NT2/D1 (cell line): ENCODE measurements around the gene RBMX2.
A peak's percentile ranks its signal among the peaks of the same experiment; 100 is the strongest.

ENCODE experiments used
- DNase-seq: peaks from one replicate; pipeline ENCODE4 v3.0.0-alpha.2; 2011; ENCODE audit warnings: low read depth, low spot score
- H3K27me3 ChIP-seq: 2 replicates; pipeline ENCODE4 v1.6.0; 2011; ENCODE audit warnings: mild to moderate bottlenecking; ENCODE audit not compliant: insufficient read length, insufficient read depth
- H3K36me3 ChIP-seq: 2 replicates; pipeline ENCODE4 v1.6.1; 2011; ENCODE audit warnings: mild to moderate bottlenecking, low read length, mixed read lengths; ENCODE audit not compliant: insufficient read depth, insufficient read length
- H3K4me1 ChIP-seq: 2 replicates; pipeline ENCODE4 v1.5.1; 2011; ENCODE audit not compliant: insufficient read depth, insufficient read length
- H3K4me3 ChIP-seq: 2 replicates; pipeline ENCODE4 v1.5.1; 2011; ENCODE audit warnings: low read depth; ENCODE audit not compliant: insufficient read length
- H3K9ac ChIP-seq: 2 replicates; pipeline ENCODE4 v1.6.0; 2011; ENCODE audit warnings: low read depth; ENCODE audit not compliant: insufficient read length
- H3K9me3 ChIP-seq: 2 replicates; pipeline ENCODE4 v1.5.1; 2011; ENCODE audit warnings: mild to moderate bottlenecking, low read length; ENCODE audit not compliant: insufficient read depth
- SUZ12 ChIP-seq: IDR thresholded peaks from 2 replicates; pipeline ENCODE4 v1.6.1; 2011; ENCODE audit not compliant: insufficient read length, insufficient read depth; ENCODE audit errors: extremely low read depth
- YY1 ChIP-seq: IDR thresholded peaks from 2 replicates; pipeline ENCODE4 v1.6.1; 2011; ENCODE audit not compliant: insufficient read length, insufficient read depth
- ZNF274 ChIP-seq: IDR thresholded peaks from 2 replicates; pipeline ENCODE4 v1.6.1; 2011; ENCODE audit warnings: mild to moderate bottlenecking, low read depth, low read length

RBMX2 gene

GRCh38 chrX:130393451-130394074, 8.2 kb upstream of the RBMX2 start:
- DNase-seq: peak; percentile 25
- H3K27me3 ChIP-seq: no peaks in the 10 kb centered on the region
- no peaks in the 10 kb centered on the region for H3K9me3 ChIP-seq
- no peaks in the 10 kb centered on the region for H3K4me1 ChIP-seq
- H3K4me3 ChIP-seq: no peak overlapping the region
- H3K36me3 ChIP-seq: no peaks in the 10 kb centered on the region
- no peak for TF ChIP-seq SUZ12
- no peak for TF ChIP-seq YY1
- TF ChIP-seq ZNF274: no peak
- no peak overlapping the region for H3K9ac ChIP-seq

GRCh38 chrX:130395341-130395740, 6.4 kb upstream of the RBMX2 start:
- no peaks in the 10 kb centered on the region for H3K4me1 ChIP-seq
- no peaks in the 10 kb centered on the region for H3K36me3 ChIP-seq
- H3K9ac ChIP-seq: no peak overlapping the region
- no peak overlapping the region for H3K4me3 ChIP-seq
- DNase-seq: no peak
- H3K27me3 ChIP-seq: no peaks in the 10 kb centered on the region
- TF ChIP-seq YY1: no peak
- TF ChIP-seq ZNF274: no peak
- no peak for TF ChIP-seq SUZ12
- H3K9me3 ChIP-seq: no peaks in the 10 kb centered on the region

GRCh38 chrX:130402208-130402684, 459 bp downstream of the RBMX2 start:
- no peaks in the 10 kb centered on the region for H3K9me3 ChIP-seq
- H3K9ac ChIP-seq: peak overlapping the region; percentile 72
- H3K27me3 ChIP-seq: no peaks in the 10 kb centered on the region
- DNase-seq: no peak
- H3K4me3 ChIP-seq: peak overlapping the region; percentile 56
- no peaks in the 10 kb centered on the region for H3K4me1 ChIP-seq
- H3K36me3 ChIP-seq: peaks cover 15% of the 10 kb centered on the region
- TF ChIP-seq ZNF274 (no peak), SUZ12 (no peak)

GRCh38 chrX:130413415-130413814, 11.6 kb downstream of the RBMX2 start:
- no peak for DNase-seq
- Histone ChIP-seq H3K4me1 (no peaks in the 10 kb centered on the region), H3K9ac (no peak overlapping the region), H3K36me3 (peaks cover 15% of the 10 kb centered on the region), H3K27me3 (no peaks in the 10 kb centered on the region), H3K4me3 (no peak overlapping the region), H3K9me3 (no peaks in the 10 kb centered on the region)
- TF ChIP-seq YY1 (no peak), SUZ12 (no peak), ZNF274 (no peak)

- Histone ChIP-seq H3K4me3 (no peak overlapping the region), H3K9me3 (no peaks in the 10 kb centered on the region), H3K36me3 (peaks cover 10% of the 10 kb centered on the region), H3K4me1 (no peaks in the 10 kb centered on the region), H3K27me3 (no peaks in the 10 kb centered on the region), H3K9ac (no peak overlapping the region)
- TF ChIP-seq ZNF274 (no peak), SUZ12 (no peak), YY1 (no peak)
- no peak for DNase-seq
Measured at GRCh38 chrX:130414800-130415199, 13.0 kb downstream of the RBMX2 start.

- no peak overlapping the region for H3K9ac ChIP-seq
- H3K4me3 ChIP-seq: no peak overlapping the region
- DNase-seq: no peak
- no peaks in the 10 kb centered on the region for H3K9me3 ChIP-seq
- H3K4me1 ChIP-seq: no peaks in the 10 kb centered on the region
- peaks cover 8% of the 10 kb centered on the region for H3K36me3 ChIP-seq
- no peak for TF ChIP-seq ZNF274
- no peak for TF ChIP-seq YY1
- no peak for TF ChIP-seq SUZ12
- H3K27me3 ChIP-seq: no peaks in the 10 kb centered on the region
Measured at GRCh38 chrX:130415201-130415600, 13.4 kb downstream of the RBMX2 start.

GRCh38 chrX:130416785-130417184, 15.0 kb downstream of the RBMX2 start:
- DNase-seq: no peak

More at GRCh38 chrX:130416785-130417184, 15.0 kb downstream of the RBMX2 start:
- no peaks in the 10 kb centered on the region for H3K9me3 ChIP-seq
- no peak overlapping the region for H3K9ac ChIP-seq
- TF ChIP-seq ZNF274 (no peak), SUZ12 (no peak), YY1 (no peak)
- no peaks in the 10 kb centered on the region for H3K27me3 ChIP-seq
- H3K36me3 ChIP-seq: peaks cover 4% of the 10 kb centered on the region
- H3K4me3 ChIP-seq: no peak overlapping the region
- no peaks in the 10 kb centered on the region for H3K4me1 ChIP-seq
